HepG2 (cell line): ENCODE measurements around the gene PRKAR2B. TPM values are rescaled to one million over a fixed set of nuclear protein-coding genes. Genes with fewer than 3 reads are reported as not detected.

ENCODE experiments used
- DPF2 ChIP-seq: sonication (generic); formaldehyde crosslinking; IDR thresholded peaks from 2 replicates; pipeline ENCODE4 v1.4.0; 2020; ENCODE audit warnings: mild to moderate bottlenecking, low read depth, missing genetic modification reagents, borderline replicate concordance
- DR1 ChIP-seq: sonication (generic); formaldehyde crosslinking; IDR thresholded peaks from 2 replicates; pipeline ENCODE4 v1.8.0; 2021; ENCODE audit warnings: mild to moderate bottlenecking, missing genetic modification reagents, inconsistent platforms
- EZH2 ChIP-seq: conservative IDR thresholded peaks from 2 replicates; pipeline ENCODE4 v1.6.1; 2012; ENCODE audit warnings: mild to moderate bottlenecking, low read depth, low read length, moderate library complexity
- HOXA5 ChIP-seq: sonication (generic); formaldehyde crosslinking; IDR thresholded peaks from 2 replicates; pipeline ENCODE4 v1.4.0; 2020; ENCODE audit warnings: missing genetic modification reagents
- MAX ChIP-seq: IDR thresholded peaks from 2 replicates; pipeline ENCODE4 v1.6.1; 2012; ENCODE audit warnings: inconsistent platforms
- MAZ ChIP-seq, 2 experiments: sonication (generic) in 1 of 2; formaldehyde crosslinking in 1 of 2; IDR thresholded peaks; 2 replicates each; pipeline versions ENCODE4 v1.5.0 to v1.6.1; 2012 to 2020; ENCODE audit warnings: low read depth in 2 of 2, mild to moderate bottlenecking in 2 of 2, borderline replicate concordance in 1 of 2, improper control_type of control experiment in 1 of 2, low read length in 1 of 2, missing genetic modification reagents in 1 of 2, moderate library complexity in 1 of 2
- SIN3A ChIP-seq: IDR thresholded peaks from 2 replicates; pipeline ENCODE4 v1.6.1; 2011; ENCODE audit warnings: low read depth, mild to moderate bottlenecking, control low read depth, low read length, borderline replicate concordance
- SRF ChIP-seq: IDR thresholded peaks from 2 replicates; pipeline ENCODE4 v1.6.1; 2011; ENCODE audit warnings: mild to moderate bottlenecking, low read depth, low read length, moderate library complexity
- USF2 ChIP-seq, 2 experiments: sonication (generic) in 1 of 2; formaldehyde crosslinking in 1 of 2; IDR thresholded peaks; 2 replicates each; pipeline versions ENCODE4 v1.5.1 to v1.6.1; 2011 to 2020; ENCODE audit warnings: borderline replicate concordance in 1 of 2, low read depth in 1 of 2, low read length in 1 of 2, mild to moderate bottlenecking in 1 of 2, missing genetic modification reagents in 1 of 2, moderate library complexity in 1 of 2
- YY1 ChIP-seq: IDR thresholded peaks from 2 replicates; pipeline ENCODE4 v1.6.1; 2011; ENCODE audit warnings: low read length, low read depth, moderate library complexity, mild to moderate bottlenecking; ENCODE audit not compliant: insufficient read depth, insufficient replicate concordance
- ZNF530 ChIP-seq: sonication (generic); formaldehyde crosslinking; IDR thresholded peaks from 2 replicates; pipeline ENCODE4 v1.5.0; 2020; ENCODE audit warnings: low read depth, mild to moderate bottlenecking, missing genetic modification reagents
- ZNF652 ChIP-seq: IDR thresholded peaks from 2 replicates; pipeline ENCODE4 v1.6.1; 2016; ENCODE audit warnings: low read depth, borderline replicate concordance
- ZNF761 ChIP-seq: sonication (generic); formaldehyde crosslinking; conservative IDR thresholded peaks from 2 replicates; pipeline ENCODE4 v1.4.0; 2020; ENCODE audit warnings: mild to moderate bottlenecking, missing genetic modification reagents
- ZSCAN31 ChIP-seq: sonication (generic); formaldehyde crosslinking; IDR thresholded peaks from 2 replicates; pipeline ENCODE4 v1.5.0; 2020; ENCODE audit warnings: low read depth, mild to moderate bottlenecking, missing genetic modification reagents
- polyA plus RNA-seq, 8 experiments: library from polyadenylated mRNA; depleted of rRNA in 3 of 8; stranded (reverse) in 7 of 8; unstranded in 1 of 8; fragments of >200 nt; fragmentation: Illumina TruSeq in 4 of 8; extraction: Trizol in 4 of 8; gene quantifications; 2 replicates each; pipeline versions ENCODE4 v1.2.1 to v1.2.3, GENCODE V29; 2011 to 2016; ENCODE audit warnings: low read depth in 4 of 8, missing spikeins in 1 of 8, mixed read lengths in 1 of 8; ENCODE audit not compliant: insufficient read depth in 1 of 8
- total RNA-seq, 5 experiments: library from RNA; depleted of rRNA; stranded (reverse); fragments of >200 nt; fragmentation: Illumina TruSeq; extraction: Trizol; gene quantifications; 2 replicates each; pipeline ENCODE4 v1.2.3, GENCODE V29; 2016; ENCODE audit warnings: low read depth in 1 of 5
- TF ChIP-seq, protein P1 (sequence below): sonication (generic); formaldehyde crosslinking; IDR thresholded peaks from 2 replicates; pipeline ENCODE4 v1.4.0; 2020; ENCODE audit warnings: missing genetic modification reagents
- TF ChIP-seq, protein P2 (sequence below): sonication (generic); formaldehyde crosslinking; IDR thresholded peaks from 2 replicates; pipeline ENCODE4 v1.5.0; 2020; ENCODE audit warnings: mild to moderate bottlenecking, missing genetic modification reagents
- TF ChIP-seq, protein P3 (sequence below): sonication (generic); formaldehyde crosslinking; IDR thresholded peaks from 2 replicates; pipeline ENCODE4 v1.5.1; 2020; ENCODE audit warnings: mild to moderate bottlenecking, missing genetic modification reagents, moderate library complexity

PRKAR2B gene
- total and polyA plus RNA-seq, 2 of the 13 experiments (the other 11 are each of a cell fraction or from before 2014, with no cell fraction given) = not detected

DNA sequence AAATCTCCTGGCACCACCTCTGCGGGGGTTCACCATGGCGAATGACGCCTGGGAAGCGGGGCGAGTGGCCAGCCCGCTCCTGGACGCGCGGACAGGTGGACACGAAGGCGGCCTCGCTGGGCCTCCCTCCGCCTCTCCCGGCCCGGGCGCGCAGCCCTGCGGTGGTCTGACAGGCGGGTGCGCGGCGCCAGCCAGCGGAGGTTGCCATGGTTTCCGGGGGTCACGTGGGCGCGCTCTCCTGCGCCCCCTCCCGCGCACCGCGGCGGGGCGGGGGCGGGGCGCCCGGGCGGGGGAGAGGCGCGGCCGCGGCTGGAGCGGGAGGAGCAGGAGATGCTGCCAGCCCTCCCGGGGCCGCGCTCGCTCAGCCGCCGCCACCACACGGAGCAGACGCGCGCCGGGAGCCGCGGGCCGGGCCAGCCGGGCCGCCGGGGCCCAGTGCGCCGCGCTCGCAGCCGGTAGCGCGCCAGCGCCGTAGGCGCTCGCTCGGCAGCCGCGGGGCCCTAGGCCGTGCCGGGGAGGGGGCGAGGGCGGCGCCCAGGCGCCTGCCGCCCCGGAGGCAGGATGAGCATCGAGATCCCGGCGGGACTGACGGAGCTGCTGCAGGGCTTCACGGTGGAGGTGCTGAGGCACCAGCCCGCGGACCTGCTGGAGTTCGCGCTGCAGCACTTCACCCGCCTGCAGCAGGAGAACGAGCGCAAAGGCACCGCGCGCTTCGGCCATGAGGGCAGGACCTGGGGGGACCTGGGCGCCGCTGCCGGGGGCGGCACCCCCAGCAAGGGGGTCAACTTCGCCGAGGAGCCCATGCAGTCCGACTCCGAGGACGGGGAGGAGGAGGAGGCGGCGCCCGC lies at the start of gene PRKAR2B (continued):
- TF ChIP-seq SIN3A (peak; percentile 57; the same call in 1 of the 2 replicates), SRF (no peak), HOXA5 (no peak), YY1 (no peak), ZNF761 (no peak), EZH2 (no peak), DR1 (CRISPR knock-in tag) (no peak), ZNF652 (CRISPR knock-in tag) (no peak), ZSCAN31 (0 out of 2 replicates have a peak, but pooled peaks have one; percentile 34), USF2 (IDR thresholded peaks at IDR 0.05; ENCODE audit: low read depth, low read length) (peak; percentile 65), USF2 (CRISPR knock-in tag; IDR thresholded peaks at IDR 0.05; ENCODE audit: borderline replicate concordance) (peak; percentile 44; the same call in 1 of the 2 replicates), MAZ (IDR thresholded peaks at IDR 0.05; ENCODE audit: borderline replicate concordance, low read depth, low read length) (peak; percentile 88), MAZ (CRISPR knock-in tag; IDR thresholded peaks at IDR 0.05; ENCODE audit: low read depth) (peak; percentile 93), MAX (0 out of 2 replicates have a peak, but pooled peaks have one; percentile 1), DPF2 (CRISPR knock-in tag) (no peak), ZNF530 (no peak)
- TF ChIP-seq, protein P1, sequence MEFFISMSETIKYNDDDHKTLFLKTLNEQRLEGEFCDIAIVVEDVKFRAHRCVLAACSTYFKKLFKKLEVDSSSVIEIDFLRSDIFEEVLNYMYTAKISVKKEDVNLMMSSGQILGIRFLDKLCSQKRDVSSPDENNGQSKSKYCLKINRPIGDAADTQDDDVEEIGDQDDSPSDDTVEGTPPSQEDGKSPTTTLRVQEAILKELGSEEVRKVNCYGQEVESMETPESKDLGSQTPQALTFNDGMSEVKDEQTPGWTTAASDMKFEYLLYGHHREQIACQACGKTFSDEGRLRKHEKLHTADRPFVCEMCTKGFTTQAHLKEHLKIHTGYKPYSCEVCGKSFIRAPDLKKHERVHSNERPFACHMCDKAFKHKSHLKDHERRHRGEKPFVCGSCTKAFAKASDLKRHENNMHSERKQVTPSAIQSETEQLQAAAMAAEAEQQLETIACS (CRISPR knock-in tag) = peak; percentile 50
- TF ChIP-seq, protein P2, sequence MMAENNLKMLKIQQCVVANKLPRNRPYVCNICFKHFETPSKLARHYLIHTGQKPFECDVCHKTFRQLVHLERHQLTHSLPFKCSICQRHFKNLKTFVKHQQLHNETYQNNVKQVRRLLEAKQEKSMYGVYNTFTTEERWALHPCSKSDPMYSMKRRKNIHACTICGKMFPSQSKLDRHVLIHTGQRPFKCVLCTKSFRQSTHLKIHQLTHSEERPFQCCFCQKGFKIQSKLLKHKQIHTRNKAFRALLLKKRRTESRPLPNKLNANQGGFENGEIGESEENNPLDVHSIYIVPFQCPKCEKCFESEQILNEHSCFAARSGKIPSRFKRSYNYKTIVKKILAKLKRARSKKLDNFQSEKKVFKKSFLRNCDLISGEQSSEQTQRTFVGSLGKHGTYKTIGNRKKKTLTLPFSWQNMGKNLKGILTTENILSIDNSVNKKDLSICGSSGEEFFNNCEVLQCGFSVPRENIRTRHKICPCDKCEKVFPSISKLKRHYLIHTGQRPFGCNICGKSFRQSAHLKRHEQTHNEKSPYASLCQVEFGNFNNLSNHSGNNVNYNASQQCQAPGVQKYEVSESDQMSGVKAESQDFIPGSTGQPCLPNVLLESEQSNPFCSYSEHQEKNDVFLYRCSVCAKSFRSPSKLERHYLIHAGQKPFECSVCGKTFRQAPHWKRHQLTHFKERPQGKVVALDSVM = 0 out of 2 replicates have a peak, but pooled peaks have one; percentile 36
- TF ChIP-seq, protein P3, sequence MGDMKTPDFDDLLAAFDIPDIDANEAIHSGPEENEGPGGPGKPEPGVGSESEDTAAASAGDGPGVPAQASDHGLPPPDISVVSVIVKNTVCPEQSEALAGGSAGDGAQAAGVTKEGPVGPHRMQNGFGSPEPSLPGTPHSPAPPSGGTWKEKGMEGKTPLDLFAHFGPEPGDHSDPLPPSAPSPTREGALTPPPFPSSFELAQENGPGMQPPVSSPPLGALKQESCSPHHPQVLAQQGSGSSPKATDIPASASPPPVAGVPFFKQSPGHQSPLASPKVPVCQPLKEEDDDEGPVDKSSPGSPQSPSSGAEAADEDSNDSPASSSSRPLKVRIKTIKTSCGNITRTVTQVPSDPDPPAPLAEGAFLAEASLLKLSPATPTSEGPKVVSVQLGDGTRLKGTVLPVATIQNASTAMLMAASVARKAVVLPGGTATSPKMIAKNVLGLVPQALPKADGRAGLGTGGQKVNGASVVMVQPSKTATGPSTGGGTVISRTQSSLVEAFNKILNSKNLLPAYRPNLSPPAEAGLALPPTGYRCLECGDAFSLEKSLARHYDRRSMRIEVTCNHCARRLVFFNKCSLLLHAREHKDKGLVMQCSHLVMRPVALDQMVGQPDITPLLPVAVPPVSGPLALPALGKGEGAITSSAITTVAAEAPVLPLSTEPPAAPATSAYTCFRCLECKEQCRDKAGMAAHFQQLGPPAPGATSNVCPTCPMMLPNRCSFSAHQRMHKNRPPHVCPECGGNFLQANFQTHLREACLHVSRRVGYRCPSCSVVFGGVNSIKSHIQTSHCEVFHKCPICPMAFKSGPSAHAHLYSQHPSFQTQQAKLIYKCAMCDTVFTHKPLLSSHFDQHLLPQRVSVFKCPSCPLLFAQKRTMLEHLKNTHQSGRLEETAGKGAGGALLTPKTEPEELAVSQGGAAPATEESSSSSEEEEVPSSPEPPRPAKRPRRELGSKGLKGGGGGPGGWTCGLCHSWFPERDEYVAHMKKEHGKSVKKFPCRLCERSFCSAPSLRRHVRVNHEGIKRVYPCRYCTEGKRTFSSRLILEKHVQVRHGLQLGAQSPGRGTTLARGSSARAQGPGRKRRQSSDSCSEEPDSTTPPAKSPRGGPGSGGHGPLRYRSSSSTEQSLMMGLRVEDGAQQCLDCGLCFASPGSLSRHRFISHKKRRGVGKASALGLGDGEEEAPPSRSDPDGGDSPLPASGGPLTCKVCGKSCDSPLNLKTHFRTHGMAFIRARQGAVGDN (CRISPR knock-in tag) = peak; percentile 31; the same call in 1 of the 2 replicates
